SJCRH30 (cell line): Measurements from ENCODE around the gene IQCC. TPM values are rescaled to one million over a fixed set of nuclear protein-coding genes. Genes with fewer than 3 reads are reported as not detected.

Experiments
- DNase-seq, 2 experiments: peaks; one replicate each; pipeline ENCODE4 v3.0.0-alpha.2; 2015 to 2020
- H3K27ac ChIP-seq: fragments of 250-450 bp; sonication (Bioruptor Pico); 2 replicates; pipeline ENCODE4 v1.5.1; 2020; ENCODE audit warnings: mild to moderate bottlenecking, moderate library complexity
- H3K27me3 ChIP-seq: fragments of 250-450 bp; sonication (Bioruptor Pico); 2 replicates; pipeline ENCODE4 v1.5.1; 2020; ENCODE audit warnings: mild to moderate bottlenecking, moderate library complexity
- H3K36me3 ChIP-seq: fragments of 250-450 bp; sonication (Bioruptor Pico); 2 replicates; pipeline ENCODE4 v1.5.1; 2020; ENCODE audit warnings: mild to moderate bottlenecking, moderate library complexity
- H3K4me1 ChIP-seq: fragments of 250-450 bp; sonication (Bioruptor Pico); 2 replicates; pipeline ENCODE4 v1.5.1; 2020; ENCODE audit warnings: mild to moderate bottlenecking, moderate library complexity
- H3K4me3 ChIP-seq: fragments of 250-450 bp; sonication (Bioruptor Pico); 2 replicates; pipeline ENCODE4 v1.5.1; 2020; ENCODE audit warnings: mild to moderate bottlenecking, moderate library complexity
- H3K9me3 ChIP-seq: fragments of 250-450 bp; sonication (Bioruptor Pico); replicated peaks from 2 replicates; pipeline ENCODE4 v1.5.1; 2020; ENCODE audit warnings: mild to moderate bottlenecking, moderate library complexity
- total RNA-seq: library from RNA; depleted of rRNA; stranded (reverse); fragments of >200 nt; shearing (Covaris generic); gene quantifications from 2 replicates; pipeline ENCODE4 v1.2.3, GENCODE V29; 2014

Gene IQCC
- total RNA-seq, 1 experiment from 2014 or later: 5.6 TPM

DNA sequence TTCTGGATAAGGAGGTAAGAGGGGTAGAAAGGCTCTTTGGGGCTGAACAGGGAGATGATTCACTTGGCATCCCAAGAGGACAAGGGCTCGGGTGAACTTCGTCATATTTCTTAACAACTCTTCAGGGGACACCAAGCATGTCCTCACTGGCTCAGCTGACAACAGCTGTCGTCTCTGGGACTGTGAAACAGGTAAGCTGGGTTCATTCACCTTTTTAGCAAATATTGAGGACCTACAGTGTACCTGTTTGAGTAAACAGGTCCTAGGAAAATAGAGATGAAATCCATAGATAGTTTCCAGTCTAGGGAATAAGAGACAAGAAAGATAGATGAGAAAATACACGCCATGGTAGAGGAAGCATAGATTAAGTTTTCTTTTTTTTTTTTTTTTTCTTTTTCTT lies 18.8 kb downstream of the IQCC start:
- peaks cover 41% of the 10 kb centered on the region for H3K36me3 ChIP-seq
- no peak overlapping the region for H3K27ac ChIP-seq
- H3K4me3 ChIP-seq: no peak overlapping the region
- H3K9me3 ChIP-seq: no peaks in the 10 kb centered on the region
- DNase-seq: no peak
- no peaks in the 10 kb centered on the region for H3K27me3 ChIP-seq
- peaks cover 3% of the 10 kb centered on the region; the same call in 1 of the 2 replicates for H3K4me1 ChIP-seq

DNA sequence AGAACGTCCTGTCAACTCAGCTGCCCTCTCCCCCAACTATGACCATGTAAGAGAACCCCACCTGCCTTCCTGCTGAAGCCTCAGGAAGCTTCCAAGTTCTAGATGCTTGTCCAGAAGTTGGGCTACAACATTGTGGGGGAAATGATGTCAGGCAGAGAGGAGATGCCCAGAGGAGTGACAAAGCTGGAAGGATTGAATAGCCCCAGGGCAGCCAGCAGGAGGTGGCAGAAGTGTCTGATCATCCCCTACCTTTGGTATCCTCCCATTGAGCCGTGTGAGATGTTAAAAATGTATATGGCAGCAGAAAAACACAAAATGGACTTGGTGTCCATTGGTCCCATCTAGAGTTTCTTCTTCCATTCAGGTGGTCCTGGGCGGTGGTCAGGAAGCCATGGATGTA lies 23.3 kb downstream of the IQCC start:
- Histone ChIP-seq H3K27me3 (no peaks in the 10 kb centered on the region), H3K36me3 (peaks cover 78% of the 10 kb centered on the region), H3K27ac (no peak overlapping the region), H3K4me1 (no peaks in the 10 kb centered on the region; the same call in 1 of the 2 replicates), H3K4me3 (no peak overlapping the region), H3K9me3 (no peaks in the 10 kb centered on the region)
- no peak for DNase-seq

DNA sequence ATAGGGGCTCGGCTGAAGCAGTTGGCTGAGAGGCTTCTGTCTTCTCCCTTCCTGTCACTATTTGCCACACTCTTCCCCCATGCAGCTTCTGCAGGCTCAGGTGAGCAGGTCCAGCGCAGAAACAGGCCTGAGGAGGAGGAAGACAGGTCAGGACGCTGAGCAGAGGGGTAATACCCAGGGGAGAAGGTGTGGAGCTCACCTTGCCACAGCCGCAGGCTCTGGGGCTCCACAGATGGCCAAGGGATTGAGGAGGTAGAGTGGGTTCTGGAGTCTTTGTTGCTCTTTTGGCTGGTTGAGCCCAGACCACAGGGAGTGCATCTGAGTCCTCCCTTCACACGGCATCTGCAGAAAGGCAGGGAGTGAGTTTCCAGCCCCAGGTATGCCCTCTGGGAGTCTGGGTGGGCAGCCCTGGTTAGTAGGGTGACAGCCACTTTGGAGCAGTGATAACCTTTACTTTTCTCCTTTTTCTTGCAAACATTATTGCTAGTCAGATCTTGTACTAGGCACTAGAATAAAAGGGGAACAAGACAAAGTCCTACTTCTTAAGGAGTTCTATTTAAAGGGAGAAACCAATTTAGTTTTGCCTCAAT lies 26.5 kb downstream of the IQCC start:
- H3K9me3 ChIP-seq: no peaks in the 10 kb centered on the region
- no peak for DNase-seq
- H3K27me3 ChIP-seq: no peaks in the 10 kb centered on the region
- peaks cover 60% of the 10 kb centered on the region for H3K36me3 ChIP-seq
- no peaks in the 10 kb centered on the region for H3K4me1 ChIP-seq
- no peak overlapping the region for H3K4me3 ChIP-seq
- no peak overlapping the region for H3K27ac ChIP-seq

DNA sequence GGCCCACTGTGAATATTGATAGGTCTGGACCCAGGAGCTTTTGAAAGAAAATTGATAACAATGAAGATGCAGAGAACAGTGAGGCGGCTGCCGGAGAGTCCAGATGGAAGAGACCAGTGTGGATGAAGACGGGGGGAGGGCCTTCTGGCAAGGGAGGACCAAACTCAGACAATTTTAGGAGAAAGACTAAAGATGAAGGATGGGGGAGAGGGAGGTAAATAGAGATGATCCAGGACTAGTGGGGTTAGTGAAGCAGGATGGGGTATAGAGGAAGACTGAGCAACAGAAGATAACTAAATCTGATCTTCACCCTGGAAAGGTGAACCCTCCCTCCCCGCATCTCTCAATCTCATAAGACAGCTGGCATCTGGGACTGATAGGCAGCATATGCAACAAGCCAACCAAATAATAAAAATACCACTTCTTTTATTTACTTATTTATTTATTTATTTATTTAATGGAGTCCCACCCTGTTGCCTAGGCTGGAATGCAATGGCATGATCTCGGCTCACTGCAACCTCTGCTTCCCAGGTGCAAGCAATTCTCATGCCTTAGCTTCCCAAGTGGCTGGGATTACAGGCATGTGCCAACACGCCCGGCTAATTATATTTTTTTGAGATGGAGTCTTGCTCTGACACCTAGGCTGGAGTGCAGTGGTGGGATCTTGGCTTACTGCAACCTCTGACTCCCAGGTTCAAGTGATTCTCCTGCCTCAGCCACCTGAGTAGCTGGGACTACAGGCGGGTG lies 27.3 kb downstream of the IQCC start:
- H3K4me1 ChIP-seq: no peaks in the 10 kb centered on the region

DNA sequence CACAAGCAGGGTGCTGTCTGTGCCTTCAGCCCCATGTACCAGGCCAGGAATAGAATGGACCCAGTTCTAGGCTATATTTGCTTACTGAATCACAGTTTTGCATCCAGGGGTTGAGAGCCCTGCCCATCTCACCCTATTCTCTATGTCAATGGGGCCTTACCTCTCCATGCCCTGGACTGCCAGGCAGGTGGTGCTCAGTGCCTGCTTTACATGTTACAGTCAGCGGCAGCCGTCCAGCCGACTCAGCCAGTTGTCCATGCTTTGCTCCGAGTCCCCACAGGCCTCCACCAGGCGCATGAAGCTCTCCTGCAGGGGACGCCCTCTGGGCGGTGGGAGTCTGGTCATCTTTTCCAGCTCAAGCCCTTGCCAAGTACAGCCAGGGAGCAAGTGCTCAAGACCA lies 29.3 kb downstream of the IQCC start:
- H3K9me3 ChIP-seq: no peaks in the 10 kb centered on the region
- no peak for DNase-seq
- H3K4me3 ChIP-seq: no peak overlapping the region
- H3K4me1 ChIP-seq: no peaks in the 10 kb centered on the region
- H3K27ac ChIP-seq: no peak overlapping the region
- no peaks in the 10 kb centered on the region for H3K27me3 ChIP-seq
- peaks cover 35% of the 10 kb centered on the region for H3K36me3 ChIP-seq

More for the DNA sequence above, 27.3 kb downstream of the IQCC start:
- H3K27me3 ChIP-seq: no peaks in the 10 kb centered on the region
- no peak overlapping the region for H3K27ac ChIP-seq
- no peak for DNase-seq
- H3K9me3 ChIP-seq: no peaks in the 10 kb centered on the region
- H3K4me3 ChIP-seq: no peak overlapping the region
- H3K36me3 ChIP-seq: peaks cover 54% of the 10 kb centered on the region

DNA sequence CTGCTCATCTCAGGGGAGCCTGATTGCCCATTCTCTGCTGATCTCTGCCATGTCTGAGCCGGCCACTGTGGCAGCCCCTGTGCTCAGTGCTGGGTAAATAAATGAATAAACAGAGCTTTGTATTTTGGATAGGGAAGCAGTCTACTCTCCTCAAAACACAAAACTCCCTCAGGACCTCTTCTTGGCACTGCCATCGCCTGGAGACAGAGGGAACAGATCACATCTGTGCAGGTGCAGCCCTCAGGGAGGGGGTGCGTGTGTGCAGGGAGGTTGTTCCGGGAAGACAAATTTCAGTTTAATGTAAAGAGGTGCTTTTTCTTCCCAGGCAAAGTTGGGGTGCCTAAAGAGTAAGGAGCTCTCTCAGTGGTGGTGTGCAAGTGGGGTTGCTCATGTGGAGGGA lies 33.9 kb downstream of the IQCC start:
- no peak overlapping the region for H3K4me3 ChIP-seq
- H3K36me3 ChIP-seq: no peaks in the 10 kb centered on the region
- no peaks in the 10 kb centered on the region for H3K9me3 ChIP-seq
- no peaks in the 10 kb centered on the region for H3K27me3 ChIP-seq
- no peak overlapping the region for H3K27ac ChIP-seq
- DNase-seq: no peak
- peaks cover 10% of the 10 kb centered on the region; the same call in 1 of the 2 replicates for H3K4me1 ChIP-seq

DNA sequence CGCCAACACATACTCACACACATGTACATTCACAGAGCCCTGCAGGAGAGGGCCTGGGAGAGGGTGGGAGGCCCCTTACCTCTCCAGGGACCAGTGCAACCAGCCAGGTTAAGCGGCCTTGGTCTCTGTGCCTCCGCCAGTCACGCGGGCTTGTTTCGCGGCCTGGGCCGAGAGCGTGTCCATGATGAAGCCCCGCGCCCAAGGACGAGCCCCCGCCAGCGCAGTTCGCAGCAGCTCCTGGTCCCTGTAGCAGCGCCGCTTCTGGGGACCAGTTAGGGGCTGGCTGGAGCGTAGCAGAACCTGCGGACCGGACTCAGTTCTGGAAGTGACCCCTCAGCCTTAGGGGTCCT lies 34.3 kb downstream of the IQCC start:
- no peaks in the 10 kb centered on the region for H3K9me3 ChIP-seq
- no peaks in the 10 kb centered on the region for H3K36me3 ChIP-seq
- no peak overlapping the region for H3K4me3 ChIP-seq
- peaks cover 10% of the 10 kb centered on the region; the same call in 1 of the 2 replicates for H3K4me1 ChIP-seq
- H3K27ac ChIP-seq: no peak overlapping the region
- H3K27me3 ChIP-seq: no peaks in the 10 kb centered on the region
- no peak for DNase-seq

DNA sequence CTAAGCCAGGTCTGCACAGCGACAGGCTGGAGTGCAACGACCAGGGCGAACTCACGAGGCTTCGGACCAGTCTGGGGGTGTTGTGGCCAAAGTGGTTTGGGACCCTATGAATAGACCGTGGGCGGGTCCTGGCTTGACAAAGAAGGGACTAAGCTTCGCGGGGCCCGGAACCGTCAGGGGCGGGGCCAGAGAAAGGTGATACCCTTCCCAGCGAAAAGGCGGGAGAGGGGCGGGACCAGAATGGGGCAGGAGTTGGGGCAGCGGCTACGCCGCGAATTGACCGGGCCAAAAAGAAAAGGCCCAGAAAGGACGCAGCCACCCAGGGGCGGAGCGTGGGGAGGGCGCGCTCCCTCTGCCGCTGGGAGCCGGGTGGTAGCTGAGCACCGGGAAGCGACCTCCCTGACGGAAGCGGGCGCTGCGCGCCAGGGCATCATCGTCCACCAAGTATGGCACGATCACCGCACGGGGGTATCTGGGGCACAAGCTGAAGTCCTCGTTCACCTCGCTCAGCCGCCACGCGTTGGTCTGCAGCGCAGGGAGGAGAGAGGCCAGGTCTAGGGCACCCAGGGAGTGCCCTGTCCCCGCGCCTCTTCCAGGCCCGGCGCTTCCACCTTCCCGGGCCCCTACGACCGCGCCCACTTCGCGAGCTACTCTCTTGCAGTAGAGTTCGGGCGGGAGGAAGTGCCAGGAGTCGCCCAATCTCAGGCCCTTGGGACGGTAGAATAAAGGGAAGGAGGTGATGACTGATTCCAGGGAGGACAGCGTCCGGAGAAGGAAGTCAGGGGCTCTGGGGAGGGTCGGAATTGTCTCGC lies 34.9 kb downstream of the IQCC start:
- Histone ChIP-seq H3K27me3 (no peaks in the 10 kb centered on the region), H3K27ac (no peak overlapping the region), H3K4me1 (peaks cover 10% of the 10 kb centered on the region; the same call in 1 of the 2 replicates), H3K36me3 (no peaks in the 10 kb centered on the region), H3K9me3 (no peaks in the 10 kb centered on the region), H3K4me3 (peak overlapping the region; percentile 59)
- DNase-seq: no peak

DNA sequence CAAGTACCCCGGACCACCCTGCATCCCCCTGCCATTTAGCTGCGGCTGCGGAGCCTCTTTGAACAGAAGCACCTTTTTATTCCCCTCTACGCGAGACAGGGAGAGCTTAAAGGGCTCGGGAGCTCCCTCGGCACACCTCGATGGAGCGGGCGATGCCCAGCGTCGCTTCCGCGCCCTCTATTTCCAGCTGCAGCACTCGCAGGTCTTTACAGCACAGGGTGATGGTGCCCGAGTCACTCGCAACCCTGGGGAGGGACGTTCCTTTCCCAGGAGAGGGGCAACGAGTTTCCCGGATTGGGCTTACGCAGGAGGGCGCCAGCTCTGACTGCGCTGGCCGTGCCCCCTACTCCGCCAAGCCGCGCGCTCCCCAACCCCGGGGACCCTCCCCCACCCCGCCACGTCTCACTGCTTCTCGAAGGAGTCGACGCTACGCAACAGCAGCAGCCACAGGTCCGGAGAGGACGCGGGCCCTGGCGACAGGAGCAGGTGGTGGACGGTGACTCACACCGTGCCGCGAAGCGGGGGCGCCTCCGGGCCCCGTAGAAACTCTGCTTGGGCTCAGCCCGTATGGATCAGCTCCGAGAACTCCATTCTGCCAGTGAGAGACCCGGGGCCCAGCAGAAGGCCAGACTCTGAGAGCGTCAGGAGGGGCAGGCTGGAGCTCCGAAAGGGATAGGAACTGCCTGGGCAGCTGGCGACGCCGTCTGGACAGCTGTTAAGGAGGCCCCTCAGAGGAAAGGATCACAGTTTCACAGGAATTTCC lies 35.7 kb downstream of the IQCC start:
- Histone ChIP-seq H3K36me3 (no peaks in the 10 kb centered on the region), H3K4me3 (peak overlapping the region; percentile 59), H3K27ac (peak overlapping the region; percentile 69), H3K27me3 (no peaks in the 10 kb centered on the region), H3K9me3 (no peaks in the 10 kb centered on the region), H3K4me1 (peaks cover 11% of the 10 kb centered on the region)
- peak; percentile 84 to 88 for DNase-seq

DNA sequence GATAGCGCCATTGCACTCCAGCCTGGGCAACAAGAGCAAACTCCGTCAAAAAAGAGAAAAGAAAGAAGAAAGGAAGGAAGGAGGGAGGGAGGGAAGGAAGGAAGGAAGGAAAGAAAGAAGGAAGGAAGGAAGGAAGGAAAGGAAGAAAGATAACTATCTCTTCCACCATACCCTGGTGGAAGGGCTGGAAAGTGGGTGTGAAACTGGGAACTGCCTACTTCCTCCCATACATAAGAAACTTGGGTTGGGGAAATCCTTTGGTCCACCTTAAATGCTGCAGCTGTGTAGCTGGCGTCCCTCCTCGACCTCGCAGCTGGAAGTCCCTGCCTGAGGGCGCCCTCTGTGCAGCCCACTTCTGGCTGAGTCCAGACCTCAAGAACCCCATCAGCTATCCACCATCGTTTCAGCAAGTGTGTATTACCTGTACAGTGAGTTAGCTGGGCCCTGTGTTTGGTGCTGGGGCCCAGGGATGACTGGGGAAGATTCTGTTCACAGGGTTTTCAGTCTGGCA lies 36.9 kb downstream of the IQCC start:
- Histone ChIP-seq H3K36me3 (no peaks in the 10 kb centered on the region), H3K4me3 (no peak overlapping the region), H3K27ac (no peak overlapping the region), H3K9me3 (no peaks in the 10 kb centered on the region), H3K4me1 (peaks cover 17% of the 10 kb centered on the region), H3K27me3 (no peaks in the 10 kb centered on the region)
- DNase-seq: peak; percentile 56 to 74

DNA sequence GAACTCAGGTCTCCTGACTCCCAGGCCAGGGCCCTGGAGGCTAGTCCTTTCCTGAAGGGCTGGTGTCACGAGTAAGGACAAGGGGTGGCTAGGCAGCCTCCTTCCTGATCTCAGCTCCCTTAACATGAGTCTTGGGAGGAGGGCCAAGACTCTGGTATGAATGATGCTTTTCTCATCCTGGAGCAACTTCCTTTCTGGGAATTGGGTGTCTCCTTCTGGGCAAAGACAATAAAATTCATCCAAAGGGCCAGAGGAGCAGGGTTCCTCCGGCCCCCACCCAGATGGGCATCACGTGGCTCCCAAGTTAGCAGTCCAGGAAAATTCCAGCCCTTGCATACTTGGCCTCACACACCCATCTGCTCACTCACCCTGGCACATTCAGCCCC lies 41.4 kb downstream of the IQCC start, which contains the start of gene FAM167B:
Gene FAM167B, plus strand, starts transcription at position 335 of the 386 bp plus-strand sequence. CDS start 200 bp downstream, outside the sequence.
- Histone ChIP-seq H3K27ac (no peak within 1 kb of the TSS), H3K27me3 (peaks cover 9% of the 10 kb centered on the region; the same call in 1 of the 2 replicates), H3K9me3 (no peaks in the 10 kb centered on the region), H3K4me3 (no peak within 1 kb of the TSS), H3K36me3 (no peaks in the 10 kb centered on the region), H3K4me1 (peaks cover 28% of the 10 kb centered on the region)
- DNase-seq: no peak

DNA sequence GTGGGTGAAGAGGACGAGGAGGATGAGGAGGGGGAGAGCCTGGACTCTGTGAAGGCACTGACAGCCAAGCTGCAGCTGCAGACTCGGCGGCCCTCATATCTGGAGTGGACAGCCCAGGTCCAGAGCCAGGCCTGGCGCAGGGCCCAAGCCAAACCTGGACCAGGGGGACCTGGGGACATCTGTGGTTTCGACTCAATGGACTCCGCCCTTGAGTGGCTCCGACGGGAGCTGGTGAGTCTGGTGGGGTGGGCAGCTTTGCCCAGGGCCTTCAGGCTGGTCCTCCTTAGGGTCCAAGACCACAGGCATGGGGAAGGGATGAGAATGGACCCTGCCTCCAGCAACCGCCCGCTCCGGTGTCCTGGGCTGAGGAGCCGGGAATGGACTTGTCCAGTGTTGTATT lies 42.0 kb downstream of the IQCC start:
- H3K36me3 ChIP-seq: no peaks in the 10 kb centered on the region
- no peak for DNase-seq
- H3K9me3 ChIP-seq: no peaks in the 10 kb centered on the region
- peaks cover 25% of the 10 kb centered on the region for H3K4me1 ChIP-seq
- no peak overlapping the region for H3K4me3 ChIP-seq
- H3K27ac ChIP-seq: no peak overlapping the region
- peaks cover 9% of the 10 kb centered on the region; the same call in 1 of the 2 replicates for H3K27me3 ChIP-seq

DNA sequence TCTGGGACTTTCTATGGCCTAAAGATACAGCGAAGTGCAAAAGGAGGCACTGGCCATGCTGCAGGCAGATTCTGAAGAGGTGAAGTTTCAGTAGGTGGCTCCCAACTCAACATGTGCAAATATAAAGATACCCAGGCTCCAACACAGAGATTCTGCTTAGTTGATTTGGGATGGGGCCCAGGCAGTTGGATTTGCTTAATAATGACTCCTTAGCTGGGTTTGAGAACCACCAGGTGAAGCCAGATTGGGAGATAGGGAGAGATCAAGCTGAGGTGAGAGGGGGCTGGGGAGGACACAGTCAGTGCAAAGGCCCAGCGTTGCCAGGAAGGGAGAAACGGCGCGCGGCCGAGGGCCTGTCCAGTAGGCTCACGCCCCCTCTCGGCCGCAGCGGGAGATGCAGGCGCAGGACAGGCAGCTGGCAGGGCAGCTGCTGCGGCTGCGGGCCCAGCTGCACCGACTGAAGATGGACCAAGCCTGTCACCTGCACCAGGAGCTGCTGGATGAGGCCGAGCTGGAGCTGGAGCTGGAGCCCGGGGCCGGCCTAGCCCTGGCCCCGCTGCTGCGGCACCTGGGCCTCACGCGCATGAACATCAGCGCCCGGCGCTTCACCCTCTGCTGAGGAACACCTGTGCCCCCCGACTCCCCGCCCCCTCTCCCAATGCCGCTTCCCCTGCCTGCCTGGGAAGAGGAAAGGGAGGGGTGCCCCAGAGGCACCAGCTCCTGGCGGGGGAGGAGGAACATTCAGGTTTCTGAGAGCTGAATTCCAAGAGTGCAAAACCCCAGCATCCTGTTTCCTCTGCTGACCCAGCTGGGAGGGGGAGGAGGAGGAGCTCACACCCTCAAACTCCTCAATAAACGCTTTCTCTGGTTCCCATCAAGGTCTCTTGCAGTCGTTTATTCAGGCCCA lies 42.8 kb downstream of the IQCC start:
- H3K36me3 ChIP-seq: no peaks in the 10 kb centered on the region
- H3K4me1 ChIP-seq: peaks cover 21% of the 10 kb centered on the region
- peak; percentile 86 to 88 for DNase-seq

More for the DNA sequence above, 42.8 kb downstream of the IQCC start:
- H3K4me3 ChIP-seq: no peak overlapping the region
- H3K9me3 ChIP-seq: no peaks in the 10 kb centered on the region
- peaks cover 9% of the 10 kb centered on the region; the same call in 1 of the 2 replicates for H3K27me3 ChIP-seq
- no peak overlapping the region for H3K27ac ChIP-seq
